ENCODE data around the gene CRABP1. TPM values are rescaled to one million over a fixed set of nuclear protein-coding genes. Genes with fewer than 3 reads are reported as not detected.

Gene CRABP1
- total and polyA plus RNA-seq, 10 of the 15 experiments (the other 5 are each of a cell fraction or from before 2014, with no cell fraction given): 0.21 to 0.41 TPM; not detected in 8

DNA sequence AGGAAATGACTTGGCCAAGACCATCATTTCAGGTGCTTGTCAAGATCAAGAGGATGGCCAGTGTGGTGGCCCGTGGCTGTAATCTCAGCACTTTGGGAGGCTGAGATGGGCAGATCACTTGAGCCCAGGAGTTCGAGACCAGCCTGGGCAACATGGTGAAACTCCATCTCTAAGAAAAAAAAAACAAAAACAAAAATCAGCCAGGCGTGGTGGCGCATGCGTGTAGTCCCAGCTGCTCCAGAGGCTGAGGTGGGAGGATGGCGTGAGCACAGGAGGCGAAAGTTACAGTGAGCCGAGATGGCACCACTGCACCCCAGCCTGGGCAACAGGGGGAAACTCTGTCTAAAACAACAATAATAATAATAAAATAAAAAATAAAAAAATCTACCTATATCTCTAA is 15.0 kb downstream of the CRABP1 start:
- in situ Hi-C loops (cut with MboI) (no loop called here), intact Hi-C loops (cut with micrococcal nuclease; ENCODE audit: unreplicated experiment) (no loop called here)
- RAD21 ChIA-PET (ENCODE audit: unreplicated experiment): no interaction called here
- no peak overlapping the region for H3K9ac ChIP-seq (ENCODE audit: control insufficient read depth, insufficient read depth, low read length)
- ATAC-seq: no peak
- H3K27me3 ChIP-seq (replicated peaks in 1 of 2; ENCODE audit: control insufficient read depth in 2 of 2, insufficient read depth in 2 of 2, low read length in 1 of 2): no peaks in the 10 kb centered on the region; a peak in 1 of 4 replicates
- no peak for DNase-seq (ENCODE audit: low read depth, low spot score)
- no peak overlapping the region for H3K4me2 ChIP-seq (ENCODE audit: control insufficient read depth, insufficient read depth)
- no peaks in the 10 kb centered on the region for H4K20me1 ChIP-seq (ENCODE audit: control insufficient read depth, insufficient read depth)
- BruUV-seq (replicated peaks): no TSS peak
- H3K79me2 ChIP-seq (ENCODE audit: control insufficient read depth, insufficient read depth, low read length): no peaks in the 10 kb centered on the region
- 39% methylated on average over 8 of the region's 8 CpGs for WGBS (ENCODE audit: insufficient coverage, insufficient replicate concordance, low lambda C conversion rate, missing lambda C conversion rate)
- no peak overlapping the region for H3K27ac ChIP-seq (ENCODE audit: control insufficient read depth, insufficient read depth)
- SMC1A ChIA-PET (ENCODE audit: uncharacterized antibody, unreplicated experiment): no interaction called here
- no peak overlapping the region for H3K4me3 ChIP-seq
- H3K9me3 ChIP-seq (replicated peaks; ENCODE audit: control insufficient read depth, insufficient read depth, low read length): no peaks in the 10 kb centered on the region; the same call in 2 of the 3 replicates
- no peaks in the 10 kb centered on the region for H3K36me3 ChIP-seq (ENCODE audit: control insufficient read depth in 2 of 2, insufficient read depth in 2 of 2, low read length in 1 of 2)
- no peaks in the 10 kb centered on the region for H3K4me1 ChIP-seq (ENCODE audit: control insufficient read depth, insufficient read depth, low read length)
- no peak for FAIRE-seq
- POLR2A ChIA-PET: no interaction called here
- no peak overlapping the region for H2AFZ ChIP-seq (ENCODE audit: control insufficient read depth, low read depth, low read length)
- CTCF ChIA-PET: no interaction called here
- TF ChIP-seq MXI1 (IDR thresholded peaks at IDR 0.05; ENCODE audit: low read depth, low read length): no peak
- TF ChIP-seq, protein P1, sequence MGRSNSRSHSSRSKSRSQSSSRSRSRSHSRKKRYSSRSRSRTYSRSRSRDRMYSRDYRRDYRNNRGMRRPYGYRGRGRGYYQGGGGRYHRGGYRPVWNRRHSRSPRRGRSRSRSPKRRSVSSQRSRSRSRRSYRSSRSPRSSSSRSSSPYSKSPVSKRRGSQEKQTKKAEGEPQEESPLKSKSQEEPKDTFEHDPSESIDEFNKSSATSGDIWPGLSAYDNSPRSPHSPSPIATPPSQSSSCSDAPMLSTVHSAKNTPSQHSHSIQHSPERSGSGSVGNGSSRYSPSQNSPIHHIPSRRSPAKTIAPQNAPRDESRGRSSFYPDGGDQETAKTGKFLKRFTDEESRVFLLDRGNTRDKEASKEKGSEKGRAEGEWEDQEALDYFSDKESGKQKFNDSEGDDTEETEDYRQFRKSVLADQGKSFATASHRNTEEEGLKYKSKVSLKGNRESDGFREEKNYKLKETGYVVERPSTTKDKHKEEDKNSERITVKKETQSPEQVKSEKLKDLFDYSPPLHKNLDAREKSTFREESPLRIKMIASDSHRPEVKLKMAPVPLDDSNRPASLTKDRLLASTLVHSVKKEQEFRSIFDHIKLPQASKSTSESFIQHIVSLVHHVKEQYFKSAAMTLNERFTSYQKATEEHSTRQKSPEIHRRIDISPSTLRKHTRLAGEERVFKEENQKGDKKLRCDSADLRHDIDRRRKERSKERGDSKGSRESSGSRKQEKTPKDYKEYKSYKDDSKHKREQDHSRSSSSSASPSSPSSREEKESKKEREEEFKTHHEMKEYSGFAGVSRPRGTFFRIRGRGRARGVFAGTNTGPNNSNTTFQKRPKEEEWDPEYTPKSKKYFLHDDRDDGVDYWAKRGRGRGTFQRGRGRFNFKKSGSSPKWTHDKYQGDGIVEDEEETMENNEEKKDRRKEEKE (IDR thresholded peaks at IDR 0.05): no peak
- TF ChIP-seq ZNF207 (IDR thresholded peaks at IDR 0.05; ENCODE audit: borderline replicate concordance): no peak
- TF ChIP-seq BMI1 (IDR thresholded peaks at IDR 0.05; ENCODE audit: borderline replicate concordance): no peak
- TF ChIP-seq RAD21 (IDR thresholded peaks at IDR 0.05; ENCODE audit: insufficient read depth, low read depth, low read length): no peak
- TF ChIP-seq POLR2AphosphoS5 (IDR thresholded peaks at IDR 0.05; ENCODE audit: low read length): no peak
- TF ChIP-seq BACH1 (IDR thresholded peaks at IDR 0.05; ENCODE audit: borderline replicate concordance): no peak
- TF ChIP-seq YBX1 (IDR thresholded peaks at IDR 0.05): no peak
- TF ChIP-seq NRF1 (conservative IDR thresholded peaks at IDR 0.05; ENCODE audit: low read depth, low read length): no peak
- TF ChIP-seq TAF1 (IDR thresholded peaks at IDR 0.05; ENCODE audit: borderline replicate concordance, low read depth, low read length): no peak
- no peak for TF ChIP-seq HDGF (IDR thresholded peaks at IDR 0.05)
- TF ChIP-seq MTA2 (IDR thresholded peaks at IDR 0.05; ENCODE audit: low read depth): no peak
- TF ChIP-seq, protein P2, sequence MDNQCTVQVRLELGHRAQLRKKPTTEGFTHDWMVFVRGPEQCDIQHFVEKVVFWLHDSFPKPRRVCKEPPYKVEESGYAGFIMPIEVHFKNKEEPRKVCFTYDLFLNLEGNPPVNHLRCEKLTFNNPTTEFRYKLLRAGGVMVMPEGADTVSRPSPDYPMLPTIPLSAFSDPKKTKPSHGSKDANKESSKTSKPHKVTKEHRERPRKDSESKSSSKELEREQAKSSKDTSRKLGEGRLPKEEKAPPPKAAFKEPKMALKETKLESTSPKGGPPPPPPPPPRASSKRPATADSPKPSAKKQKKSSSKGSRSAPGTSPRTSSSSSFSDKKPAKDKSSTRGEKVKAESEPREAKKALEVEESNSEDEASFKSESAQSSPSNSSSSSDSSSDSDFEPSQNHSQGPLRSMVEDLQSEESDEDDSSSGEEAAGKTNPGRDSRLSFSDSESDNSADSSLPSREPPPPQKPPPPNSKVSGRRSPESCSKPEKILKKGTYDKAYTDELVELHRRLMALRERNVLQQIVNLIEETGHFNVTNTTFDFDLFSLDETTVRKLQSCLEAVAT (IDR thresholded peaks at IDR 0.05): no peak
- TF ChIP-seq, protein P3, sequence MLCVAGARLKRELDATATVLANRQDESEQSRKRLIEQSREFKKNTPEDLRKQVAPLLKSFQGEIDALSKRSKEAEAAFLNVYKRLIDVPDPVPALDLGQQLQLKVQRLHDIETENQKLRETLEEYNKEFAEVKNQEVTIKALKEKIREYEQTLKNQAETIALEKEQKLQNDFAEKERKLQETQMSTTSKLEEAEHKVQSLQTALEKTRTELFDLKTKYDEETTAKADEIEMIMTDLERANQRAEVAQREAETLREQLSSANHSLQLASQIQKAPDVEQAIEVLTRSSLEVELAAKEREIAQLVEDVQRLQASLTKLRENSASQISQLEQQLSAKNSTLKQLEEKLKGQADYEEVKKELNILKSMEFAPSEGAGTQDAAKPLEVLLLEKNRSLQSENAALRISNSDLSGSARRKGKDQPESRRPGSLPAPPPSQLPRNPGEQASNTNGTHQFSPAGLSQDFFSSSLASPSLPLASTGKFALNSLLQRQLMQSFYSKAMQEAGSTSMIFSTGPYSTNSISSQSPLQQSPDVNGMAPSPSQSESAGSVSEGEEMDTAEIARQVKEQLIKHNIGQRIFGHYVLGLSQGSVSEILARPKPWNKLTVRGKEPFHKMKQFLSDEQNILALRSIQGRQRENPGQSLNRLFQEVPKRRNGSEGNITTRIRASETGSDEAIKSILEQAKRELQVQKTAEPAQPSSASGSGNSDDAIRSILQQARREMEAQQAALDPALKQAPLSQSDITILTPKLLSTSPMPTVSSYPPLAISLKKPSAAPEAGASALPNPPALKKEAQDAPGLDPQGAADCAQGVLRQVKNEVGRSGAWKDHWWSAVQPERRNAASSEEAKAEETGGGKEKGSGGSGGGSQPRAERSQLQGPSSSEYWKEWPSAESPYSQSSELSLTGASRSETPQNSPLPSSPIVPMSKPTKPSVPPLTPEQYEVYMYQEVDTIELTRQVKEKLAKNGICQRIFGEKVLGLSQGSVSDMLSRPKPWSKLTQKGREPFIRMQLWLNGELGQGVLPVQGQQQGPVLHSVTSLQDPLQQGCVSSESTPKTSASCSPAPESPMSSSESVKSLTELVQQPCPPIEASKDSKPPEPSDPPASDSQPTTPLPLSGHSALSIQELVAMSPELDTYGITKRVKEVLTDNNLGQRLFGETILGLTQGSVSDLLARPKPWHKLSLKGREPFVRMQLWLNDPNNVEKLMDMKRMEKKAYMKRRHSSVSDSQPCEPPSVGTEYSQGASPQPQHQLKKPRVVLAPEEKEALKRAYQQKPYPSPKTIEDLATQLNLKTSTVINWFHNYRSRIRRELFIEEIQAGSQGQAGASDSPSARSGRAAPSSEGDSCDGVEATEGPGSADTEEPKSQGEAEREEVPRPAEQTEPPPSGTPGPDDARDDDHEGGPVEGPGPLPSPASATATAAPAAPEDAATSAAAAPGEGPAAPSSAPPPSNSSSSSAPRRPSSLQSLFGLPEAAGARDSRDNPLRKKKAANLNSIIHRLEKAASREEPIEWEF (IDR thresholded peaks at IDR 0.05; ENCODE audit: insufficient replicate concordance, low read depth, low read length): no peak
- TF ChIP-seq, protein P4, sequence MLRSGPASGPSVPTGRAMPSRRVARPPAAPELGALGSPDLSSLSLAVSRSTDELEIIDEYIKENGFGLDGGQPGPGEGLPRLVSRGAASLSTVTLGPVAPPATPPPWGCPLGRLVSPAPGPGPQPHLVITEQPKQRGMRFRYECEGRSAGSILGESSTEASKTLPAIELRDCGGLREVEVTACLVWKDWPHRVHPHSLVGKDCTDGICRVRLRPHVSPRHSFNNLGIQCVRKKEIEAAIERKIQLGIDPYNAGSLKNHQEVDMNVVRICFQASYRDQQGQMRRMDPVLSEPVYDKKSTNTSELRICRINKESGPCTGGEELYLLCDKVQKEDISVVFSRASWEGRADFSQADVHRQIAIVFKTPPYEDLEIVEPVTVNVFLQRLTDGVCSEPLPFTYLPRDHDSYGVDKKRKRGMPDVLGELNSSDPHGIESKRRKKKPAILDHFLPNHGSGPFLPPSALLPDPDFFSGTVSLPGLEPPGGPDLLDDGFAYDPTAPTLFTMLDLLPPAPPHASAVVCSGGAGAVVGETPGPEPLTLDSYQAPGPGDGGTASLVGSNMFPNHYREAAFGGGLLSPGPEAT (IDR thresholded peaks at IDR 0.05; ENCODE audit: low read depth): no peak

Data from GM12878 (cell line).